A549 (cell line): ENCODE measurements around the gene COL11A2. TPM values are rescaled to one million over a fixed set of nuclear protein-coding genes. Genes with fewer than 3 reads are reported as not detected.
A peak's percentile ranks its signal among the peaks of the same experiment; 100 is the strongest.

Source experiments
- ATAC-seq, 2 experiments: fragments of 200-7000 bp in 1 of 2; fragments of >200 bp in 1 of 2; cut with Nextera tagmentation in 1 of 2; cut with Tn5 transposase in 1 of 2; 3 replicates each; pipeline versions ENCODE4 v1.8.0 to v1.9.1; 2018 to 2020; ENCODE audit warnings: mild to moderate bottlenecking in 1 of 2, moderate library complexity in 1 of 2
- CTCF ChIA-PET: fragments of 300-600 bp; sonication (Branson Sonifier 250); formaldehyde crosslinking; extraction: SDS; loops from one replicate; lab custom pipeline; 2021; ENCODE audit warnings: antibody characterized with exemption, inconsistent platforms; lab: Yijun Ruan, JAX
- POLR2A ChIA-PET: fragments of 350-600 bp; formaldehyde crosslinking; extraction: SDS; loops from one replicate; lab custom pipeline; 2021; ENCODE audit warnings: antibody characterized with exemption, inconsistent platforms; lab: Yijun Ruan, JAX
- DNase-seq, 2 experiments: peaks; one replicate each; pipeline versions ENCODE4 v3.0.0 to v3.0.0-alpha.2; 2011 to 2016; ENCODE audit warnings: low read depth in 1 of 2, low spot score in 1 of 2
- FAIRE-seq: peaks from 2 replicates; lab custom pipeline; 2011; peaks lifted over from hg19 to GRCh38; lab: Jason Lieb, UNC
- H3K27ac ChIP-seq, 2 experiments: fragments of >200 bp; sonication (Bioruptor Twin); formaldehyde crosslinking; 3 replicates each; pipeline ENCODE4 v1.5.1; 2016 to 2017
- H3K4me1 ChIP-seq: fragments of >200 bp; sonication (Bioruptor Twin); formaldehyde crosslinking; 3 replicates; pipeline ENCODE4 v1.6.1; 2016
- H3K4me2 ChIP-seq: fragments of >200 bp; sonication (Bioruptor Twin); formaldehyde crosslinking; 3 replicates; pipeline ENCODE4 v1.6.1; 2016
- H3K4me3 ChIP-seq: fragments of >200 bp; sonication (Bioruptor Twin); formaldehyde crosslinking; 3 replicates; pipeline ENCODE4 v1.5.1; 2016
- H3K9me3 ChIP-seq: fragments of >200 bp; sonication (Bioruptor Twin); formaldehyde crosslinking; 3 replicates; pipeline ENCODE4 v1.6.1; 2016
- ATOH8 ChIP-seq: fragments of 250-450 bp; sonication (Bioruptor Pico); IDR thresholded peaks from 2 replicates; pipeline ENCODE4 v1.5.0; 2020; ENCODE audit warnings: low read depth, mild to moderate bottlenecking, moderate library complexity
- CBX8 ChIP-seq: fragments of 200-600 bp; sonication (generic); IDR thresholded peaks from 2 replicates; pipeline ENCODE4 v1.6.1; 2016
- CHD4 ChIP-seq: fragments of 200-600 bp; sonication (generic); IDR thresholded peaks from 2 replicates; pipeline ENCODE4 v1.6.1; 2016; ENCODE audit warnings: antibody characterized with exemption, mild to moderate bottlenecking, borderline replicate concordance
- CTCF ChIP-seq: fragments of >200 bp; sonication (Bioruptor Twin); formaldehyde crosslinking; IDR thresholded peaks from 3 replicates; pipeline ENCODE4 v1.5.1; 2016
- ELK1 ChIP-seq: fragments of 150-350 bp; IDR thresholded peaks from 2 replicates; pipeline ENCODE4 v1.6.1; 2014; ENCODE audit warnings: low read depth, mild to moderate bottlenecking, low read length
- FOSL2 ChIP-seq, 2 experiments: fragments of 450-650 bp in 1 of 2; fragments of >200 bp in 1 of 2; sonication (Bioruptor Twin) in 1 of 2; formaldehyde crosslinking; IDR thresholded peaks; 2 replicates each; pipeline versions ENCODE4 v1.5.0 to v1.6.1; 2016 to 2020; ENCODE audit warnings: mild to moderate bottlenecking in 1 of 2, moderate library complexity in 1 of 2
- GATA3 ChIP-seq: IDR thresholded peaks from 2 replicates; pipeline ENCODE4 v1.6.1; 2012; ENCODE audit warnings: borderline replicate concordance
- HES2 ChIP-seq: fragments of >200 bp; sonication (Bioruptor Twin); formaldehyde crosslinking; IDR thresholded peaks from 2 replicates; pipeline ENCODE4 v1.6.1; 2016
- HMGXB4 ChIP-seq: fragments of 250-450 bp; sonication (Bioruptor Pico); IDR thresholded peaks from 2 replicates; pipeline ENCODE4 v1.5.0; 2021; ENCODE audit warnings: mild to moderate bottlenecking, moderate library complexity, borderline replicate concordance
- HOXB5 ChIP-seq: fragments of 250-450 bp; sonication (Bioruptor Pico); IDR thresholded peaks from 2 replicates; pipeline ENCODE4 v1.5.0; 2020; ENCODE audit warnings: mild to moderate bottlenecking, moderate library complexity
- JUN ChIP-seq, 2 experiments: fragments of >200 bp; sonication (Bioruptor Twin); formaldehyde crosslinking; IDR thresholded peaks; 2 replicates in 1 of 2; 3 replicates in 1 of 2; pipeline ENCODE4 v1.6.1; 2016 to 2017
- MYC ChIP-seq: IDR thresholded peaks from 2 replicates; pipeline ENCODE4 v1.6.1; 2012; ENCODE audit warnings: mild to moderate bottlenecking, inconsistent platforms, low read length, improper control_type of control experiment, borderline replicate concordance
- NFE2L2 ChIP-seq: fragments of 150-350 bp; conservative IDR thresholded peaks from 2 replicates; pipeline ENCODE4 v1.6.1; 2014; ENCODE audit warnings: low read length
- PHF8 ChIP-seq: fragments of 200-600 bp; sonication (generic); IDR thresholded peaks from 2 replicates; pipeline ENCODE4 v1.6.1; 2016; ENCODE audit warnings: low read depth, mild to moderate bottlenecking, antibody characterized with exemption, moderate library complexity, borderline replicate concordance
- POLR2AphosphoS2 ChIP-seq: conservative IDR thresholded peaks from 2 replicates; pipeline ENCODE4 v1.6.1; 2012; ENCODE audit warnings: low read length, improper control_type of control experiment, inconsistent platforms
- SMC3 ChIP-seq: fragments of >200 bp; sonication (Bioruptor Twin); formaldehyde crosslinking; IDR thresholded peaks from 3 replicates; pipeline ENCODE4 v1.6.1; 2018; ENCODE audit warnings: inconsistent platforms
- ZNF302 ChIP-seq: fragments of 250-450 bp; sonication (Bioruptor Pico); IDR thresholded peaks from 2 replicates; pipeline ENCODE4 v1.9.0; 2021; ENCODE audit warnings: inconsistent platforms, mild to moderate bottlenecking, moderate library complexity
- WGBS: methylation state at CpG from one replicate; pipeline ENCODE4 v1.1.6; 2017; ENCODE audit errors: missing lambda C conversion rate; 5-methylcytosine and 5-hydroxymethylcytosine counted together
- polyA plus RNA-seq, 4 experiments: library from polyadenylated mRNA; depleted of rRNA in 3 of 4; stranded (reverse); fragments of >200 nt; fragmentation: RNase III in 1 of 4; extraction: RNeasy Plus Mini Kit Qiagen cat#74134 plus additional on column Dnase treatment in 1 of 4; gene quantifications; 2 replicates in 3 of 4; 3 replicates in 1 of 4; pipeline ENCODE4 v1.2.3, GENCODE V29; 2011 to 2017
- TF ChIP-seq, protein P1 (sequence below): fragments of 200-600 bp; sonication (generic); IDR thresholded peaks from 2 replicates; pipeline ENCODE4 v1.6.1; 2016; ENCODE audit warnings: antibody characterized with exemption, mild to moderate bottlenecking, moderate library complexity

COL11A2 gene
- polyA plus RNA-seq, 2 of the 4 experiments (the other 2 are of a cell fraction): 0.66 to 1.3 TPM

DNA sequence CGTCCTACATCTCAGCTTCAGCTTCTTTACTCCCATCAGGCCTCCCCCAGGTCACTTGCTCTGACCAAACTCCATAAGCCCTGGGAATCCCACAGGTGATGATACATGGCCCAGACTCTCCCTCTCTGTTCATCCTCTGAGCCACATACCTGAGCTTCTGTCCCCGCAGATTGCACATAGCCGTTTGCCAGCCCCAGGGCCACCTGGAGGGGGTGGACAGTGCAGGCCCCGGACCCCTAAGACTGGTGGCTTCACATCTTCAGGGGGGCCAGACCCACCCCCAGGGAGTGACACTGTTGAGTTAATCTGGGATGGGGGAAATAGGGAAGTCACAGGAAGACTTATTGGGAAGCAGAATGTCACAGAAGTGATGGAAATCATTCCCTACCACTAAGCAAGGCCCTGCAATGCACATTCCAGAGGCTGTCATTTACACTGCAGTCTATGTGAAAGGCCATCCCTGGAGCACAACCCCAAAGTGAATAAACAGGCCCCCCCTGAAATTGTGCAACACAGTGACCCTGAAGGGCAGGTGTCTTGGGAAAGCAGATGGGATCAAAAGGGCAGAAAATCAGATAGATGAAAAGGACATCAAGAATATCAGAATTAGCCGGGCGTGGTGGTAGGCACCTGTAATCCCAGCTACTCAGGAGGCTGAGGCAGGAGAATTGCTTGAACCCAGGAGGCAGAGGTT lies 6.0 kb upstream of the COL11A2 start:
- no peak for FAIRE-seq

More for the DNA sequence above, 6.0 kb upstream of the COL11A2 start:
- POLR2A ChIA-PET: no interaction called here
- Histone ChIP-seq H3K4me1 (peaks cover 20% of the 10 kb centered on the region; the same call in 2 of the 3 replicates), H3K4me2 (peak overlapping the region; percentile 99; the same call in 1 of the 3 replicates), H3K4me3 (no peak overlapping the region), H3K9me3 (no peaks in the 10 kb centered on the region), H3K27ac (no peak overlapping the region)
- no peak for DNase-seq
- TF ChIP-seq HES2: no peak
- TF ChIP-seq ELK1: no peak
- no peak for TF ChIP-seq PHF8
- no peak for TF ChIP-seq MYC
- no peak for TF ChIP-seq GATA3
- TF ChIP-seq HOXB5: no peak
- TF ChIP-seq CTCF: no peak
- TF ChIP-seq FOSL2 (IDR thresholded peaks at IDR 0.05): no peak
- TF ChIP-seq FOSL2 (CRISPR knock-in tag; IDR thresholded peaks at IDR 0.05): no peak
- TF ChIP-seq SMC3: no peak
- no peak for TF ChIP-seq ZNF302 (CRISPR knock-in tag)
- no peak for TF ChIP-seq HMGXB4 (CRISPR knock-in tag)
- TF ChIP-seq ATOH8 (CRISPR knock-in tag): no peak
- no peak for TF ChIP-seq NFE2L2
- no peak for TF ChIP-seq POLR2AphosphoS2
- TF ChIP-seq JUN (IDR thresholded peaks at IDR 0.05): no peak
- TF ChIP-seq, protein P1, sequence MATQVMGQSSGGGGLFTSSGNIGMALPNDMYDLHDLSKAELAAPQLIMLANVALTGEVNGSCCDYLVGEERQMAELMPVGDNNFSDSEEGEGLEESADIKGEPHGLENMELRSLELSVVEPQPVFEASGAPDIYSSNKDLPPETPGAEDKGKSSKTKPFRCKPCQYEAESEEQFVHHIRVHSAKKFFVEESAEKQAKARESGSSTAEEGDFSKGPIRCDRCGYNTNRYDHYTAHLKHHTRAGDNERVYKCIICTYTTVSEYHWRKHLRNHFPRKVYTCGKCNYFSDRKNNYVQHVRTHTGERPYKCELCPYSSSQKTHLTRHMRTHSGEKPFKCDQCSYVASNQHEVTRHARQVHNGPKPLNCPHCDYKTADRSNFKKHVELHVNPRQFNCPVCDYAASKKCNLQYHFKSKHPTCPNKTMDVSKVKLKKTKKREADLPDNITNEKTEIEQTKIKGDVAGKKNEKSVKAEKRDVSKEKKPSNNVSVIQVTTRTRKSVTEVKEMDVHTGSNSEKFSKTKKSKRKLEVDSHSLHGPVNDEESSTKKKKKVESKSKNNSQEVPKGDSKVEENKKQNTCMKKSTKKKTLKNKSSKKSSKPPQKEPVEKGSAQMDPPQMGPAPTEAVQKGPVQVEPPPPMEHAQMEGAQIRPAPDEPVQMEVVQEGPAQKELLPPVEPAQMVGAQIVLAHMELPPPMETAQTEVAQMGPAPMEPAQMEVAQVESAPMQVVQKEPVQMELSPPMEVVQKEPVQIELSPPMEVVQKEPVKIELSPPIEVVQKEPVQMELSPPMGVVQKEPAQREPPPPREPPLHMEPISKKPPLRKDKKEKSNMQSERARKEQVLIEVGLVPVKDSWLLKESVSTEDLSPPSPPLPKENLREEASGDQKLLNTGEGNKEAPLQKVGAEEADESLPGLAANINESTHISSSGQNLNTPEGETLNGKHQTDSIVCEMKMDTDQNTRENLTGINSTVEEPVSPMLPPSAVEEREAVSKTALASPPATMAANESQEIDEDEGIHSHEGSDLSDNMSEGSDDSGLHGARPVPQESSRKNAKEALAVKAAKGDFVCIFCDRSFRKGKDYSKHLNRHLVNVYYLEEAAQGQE: no peak
- no peak for TF ChIP-seq CBX8
- TF ChIP-seq CHD4: no peak
- CTCF ChIA-PET: interaction anchor here (0.8 to 3.6 kb wide), 16 partner anchors 8 to 886 kb away, joined by 3 to 25 read pairs (median 4); partner anchors contain the start of genes PFDN6, RING1, RPS18 and VPS52
- ATAC-seq: no peak
- WGBS: 89% methylated on average over 6 of the region's 6 CpGs
